ENCODE results near the gene CYFIP2.

CYFIP2 gene

GRCh38 chr5:157309796-157310195, 43.9 kb downstream of the CYFIP2 start:
- Histone ChIP-seq H3K18ac (ENCODE audit: low read length) (peak overlapping the region; percentile 66), H3K9me3 (replicated peaks in 1 of 2; ENCODE audit: control insufficient read depth in 2 of 2, insufficient read depth in 1 of 2, low read depth in 1 of 2, low read length in 2 of 2) (peaks cover 0 to 2% of the 10 kb centered on the region in 2 donors), H3K14ac (ENCODE audit: low read length) (no peak overlapping the region), H3K9ac (ENCODE audit: low read depth, low read length, poor library complexity) (no peak overlapping the region), H2AK5ac (ENCODE audit: low read depth, low read length) (peak overlapping the region; percentile 33), H3K79me1 (ENCODE audit: low read depth, low read length) (no peaks in the 10 kb centered on the region), H3K4me2 (ENCODE audit: insufficient read depth, low read length, poor library complexity, severe bottlenecking) (no peak overlapping the region), H3K4ac (ENCODE audit: low read length) (no peak overlapping the region), H3K27ac (replicated peaks; ENCODE audit: low read length) (no peak overlapping the region), H4K8ac (ENCODE audit: low read depth, low read length) (peak overlapping the region; percentile 24), H3K4me3 (ENCODE audit: low read length in 2 of 2) (no peak overlapping the region), H2BK12ac (ENCODE audit: low read length) (no peak overlapping the region), H3K23ac (ENCODE audit: low read depth, low read length, poor library complexity) (no peak overlapping the region), H2BK120ac (ENCODE audit: low read depth, low read length) (no peak overlapping the region), H3K4me1 (ENCODE audit: control insufficient read depth in 2 of 2, insufficient read depth in 1 of 2, low read depth in 1 of 2, low read length in 2 of 2) (peaks cover 0 to 9% of the 10 kb centered on the region in 2 donors), H3K27me3 (ENCODE audit: control insufficient read depth in 3 of 3, insufficient read depth in 3 of 3, low read depth in 1 of 3, low read length in 3 of 3) (no peaks in the 10 kb centered on the region), H2BK15ac (ENCODE audit: low read length) (no peak overlapping the region), H2AFZ (ENCODE audit: low read length) (no peak overlapping the region), H2BK5ac (ENCODE audit: low read length) (peak overlapping the region; percentile 77), H3K36me3 (replicated peaks in 1 of 2; ENCODE audit: control insufficient read depth in 2 of 2, insufficient read depth in 2 of 2, low read length in 2 of 2) (peaks cover 6 to 85% of the 10 kb centered on the region in 2 donors), H4K91ac (ENCODE audit: low read depth, low read length, poor library complexity) (no peak overlapping the region)
- DNase-seq (ENCODE audit: low spot score), result no peak
- WGBS, 2 donors (ENCODE audit: extremely low coverage in 2 of 2, insufficient read length in 2 of 2, insufficient replicate concordance in 1 of 2), result no CpG with 5 or more reads among the region's 14 CpGs

GRCh38 chr5:157311595-157311994, 45.7 kb downstream of the CYFIP2 start:
- Histone ChIP-seq H3K9me3 (replicated peaks in 1 of 2; ENCODE audit: control insufficient read depth in 2 of 2, insufficient read depth in 1 of 2, low read depth in 1 of 2, low read length in 2 of 2) (peaks cover 0 to 3% of the 10 kb centered on the region in 2 donors), H3K79me1 (ENCODE audit: low read depth, low read length) (no peaks in the 10 kb centered on the region), H2BK12ac (ENCODE audit: low read length) (no peak overlapping the region), H2AK5ac (ENCODE audit: low read depth, low read length) (no peak overlapping the region), H3K14ac (ENCODE audit: low read length) (peak overlapping the region; percentile 92), H2BK15ac (ENCODE audit: low read length) (no peak overlapping the region), H4K8ac (ENCODE audit: low read depth, low read length) (no peak overlapping the region), H2AFZ (ENCODE audit: low read length) (no peak overlapping the region), H3K4ac (ENCODE audit: low read length) (no peak overlapping the region), H2BK120ac (ENCODE audit: low read depth, low read length) (no peak overlapping the region), H3K18ac (ENCODE audit: low read length) (no peak overlapping the region), H2BK5ac (ENCODE audit: low read length) (no peak overlapping the region), H3K27ac (replicated peaks; ENCODE audit: low read length) (no peak overlapping the region), H3K23ac (ENCODE audit: low read depth, low read length, poor library complexity) (peak overlapping the region; percentile 87), H3K36me3 (replicated peaks in 1 of 2; ENCODE audit: control insufficient read depth in 2 of 2, insufficient read depth in 2 of 2, low read length in 2 of 2) (peaks cover 7 to 85% of the 10 kb centered on the region in 2 donors), H3K27me3 (ENCODE audit: control insufficient read depth in 3 of 3, insufficient read depth in 3 of 3, low read depth in 1 of 3, low read length in 3 of 3) (no peaks in the 10 kb centered on the region), H3K9ac (ENCODE audit: low read depth, low read length, poor library complexity) (no peak overlapping the region), H3K4me2 (ENCODE audit: insufficient read depth, low read length, poor library complexity, severe bottlenecking) (no peak overlapping the region), H4K91ac (ENCODE audit: low read depth, low read length, poor library complexity) (no peak overlapping the region), H3K4me3 (ENCODE audit: low read length in 2 of 2) (no peak overlapping the region), H3K4me1 (ENCODE audit: control insufficient read depth in 2 of 2, insufficient read depth in 1 of 2, low read depth in 1 of 2, low read length in 2 of 2) (peaks cover 0 to 9% of the 10 kb centered on the region in 2 donors)
- no peak for DNase-seq (ENCODE audit: low spot score)
- no CpG with 5 or more reads among the region's 11 CpGs for WGBS, 2 donors (ENCODE audit: extremely low coverage in 2 of 2, insufficient read length in 2 of 2, insufficient replicate concordance in 1 of 2)

GRCh38 chr5:157312492-157312891, 46.6 kb downstream of the CYFIP2 start:
- H3K27me3 ChIP-seq (ENCODE audit: control insufficient read depth in 3 of 3, insufficient read depth in 3 of 3, low read depth in 1 of 3, low read length in 3 of 3), result no peaks in the 10 kb centered on the region
- no peak overlapping the region for H2BK12ac ChIP-seq (ENCODE audit: low read length)
- no peak overlapping the region for H4K91ac ChIP-seq (ENCODE audit: low read depth, low read length, poor library complexity)
- H2BK15ac ChIP-seq (ENCODE audit: low read length), result no peak overlapping the region
- no CpG with 5 or more reads among the region's 6 CpGs for WGBS, 2 donors (ENCODE audit: extremely low coverage in 2 of 2, insufficient read length in 2 of 2, insufficient replicate concordance in 1 of 2)
- H2AK5ac ChIP-seq (ENCODE audit: low read depth, low read length), result no peak overlapping the region
- H3K14ac ChIP-seq (ENCODE audit: low read length), result no peak overlapping the region
- no peak overlapping the region for H3K18ac ChIP-seq (ENCODE audit: low read length)
- H3K79me1 ChIP-seq (ENCODE audit: low read depth, low read length), result no peaks in the 10 kb centered on the region
- no peak overlapping the region for H3K27ac ChIP-seq (replicated peaks; ENCODE audit: low read length)
- no peak overlapping the region for H4K8ac ChIP-seq (ENCODE audit: low read depth, low read length)
- no peak overlapping the region for H3K23ac ChIP-seq (ENCODE audit: low read depth, low read length, poor library complexity)
- H3K9me3 ChIP-seq (replicated peaks in 1 of 2; ENCODE audit: control insufficient read depth in 2 of 2, insufficient read depth in 1 of 2, low read depth in 1 of 2, low read length in 2 of 2), result peaks cover 0 to 3% of the 10 kb centered on the region in 2 donors
- peak; percentile 6 for DNase-seq (ENCODE audit: low spot score)
- H3K4me3 ChIP-seq (ENCODE audit: low read length in 2 of 2), result no peak overlapping the region
- no peak overlapping the region for H3K9ac ChIP-seq (ENCODE audit: low read depth, low read length, poor library complexity)
- H3K4me1 ChIP-seq (ENCODE audit: control insufficient read depth in 2 of 2, insufficient read depth in 1 of 2, low read depth in 1 of 2, low read length in 2 of 2), result peaks cover 0 to 9% of the 10 kb centered on the region in 2 donors
- H3K36me3 ChIP-seq (replicated peaks in 1 of 2; ENCODE audit: control insufficient read depth in 2 of 2, insufficient read depth in 2 of 2, low read length in 2 of 2), result peaks cover 7 to 88% of the 10 kb centered on the region in 2 donors
- no peak overlapping the region for H2BK5ac ChIP-seq (ENCODE audit: low read length)
- H3K4ac ChIP-seq (ENCODE audit: low read length), result no peak overlapping the region
- H3K4me2 ChIP-seq (ENCODE audit: insufficient read depth, low read length, poor library complexity, severe bottlenecking), result no peak overlapping the region
- H2AFZ ChIP-seq (ENCODE audit: low read length), result no peak overlapping the region
- H2BK120ac ChIP-seq (ENCODE audit: low read depth, low read length), result no peak overlapping the region

GRCh38 chr5:157322581-157322980, 56.7 kb downstream of the CYFIP2 start:
- Histone ChIP-seq H3K9ac (ENCODE audit: low read depth, low read length, poor library complexity) (no peak overlapping the region), H3K79me1 (ENCODE audit: low read depth, low read length) (no peaks in the 10 kb centered on the region), H2BK120ac (ENCODE audit: low read depth, low read length) (no peak overlapping the region), H3K4me1 (ENCODE audit: control insufficient read depth in 2 of 2, insufficient read depth in 1 of 2, low read depth in 1 of 2, low read length in 2 of 2) (no peaks in the 10 kb centered on the region), H3K4ac (ENCODE audit: low read length) (no peak overlapping the region), H4K8ac (ENCODE audit: low read depth, low read length) (no peak overlapping the region), H3K27ac (replicated peaks; ENCODE audit: low read length) (no peak overlapping the region), H3K36me3 (replicated peaks in 1 of 2; ENCODE audit: control insufficient read depth in 2 of 2, insufficient read depth in 2 of 2, low read length in 2 of 2) (peaks cover 37 to 95% of the 10 kb centered on the region in 2 donors), H2BK5ac (ENCODE audit: low read length) (no peak overlapping the region), H3K4me2 (ENCODE audit: insufficient read depth, low read length, poor library complexity, severe bottlenecking) (no peak overlapping the region), H2AK5ac (ENCODE audit: low read depth, low read length) (no peak overlapping the region), H3K4me3 (ENCODE audit: low read length in 2 of 2) (no peak overlapping the region), H3K27me3 (ENCODE audit: control insufficient read depth in 3 of 3, insufficient read depth in 3 of 3, low read depth in 1 of 3, low read length in 3 of 3) (no peaks in the 10 kb centered on the region), H2BK15ac (ENCODE audit: low read length) (no peak overlapping the region), H4K91ac (ENCODE audit: low read depth, low read length, poor library complexity) (no peak overlapping the region), H3K9me3 (replicated peaks in 1 of 2; ENCODE audit: control insufficient read depth in 2 of 2, insufficient read depth in 1 of 2, low read depth in 1 of 2, low read length in 2 of 2) (no peaks in the 10 kb centered on the region), H3K14ac (ENCODE audit: low read length) (no peak overlapping the region), H2AFZ (ENCODE audit: low read length) (no peak overlapping the region), H3K23ac (ENCODE audit: low read depth, low read length, poor library complexity) (no peak overlapping the region), H3K18ac (ENCODE audit: low read length) (no peak overlapping the region), H2BK12ac (ENCODE audit: low read length) (no peak overlapping the region)
- DNase-seq (ENCODE audit: low spot score), result no peak
- WGBS, 2 donors (ENCODE audit: extremely low coverage in 2 of 2, insufficient read length in 2 of 2, insufficient replicate concordance in 1 of 2), result no CpG with 5 or more reads among the region's 13 CpGs

All from neuronal stem cell (in vitro differentiated cells).